ENCODE results near the gene LSP1.

The LSP1 gene

DNA sequence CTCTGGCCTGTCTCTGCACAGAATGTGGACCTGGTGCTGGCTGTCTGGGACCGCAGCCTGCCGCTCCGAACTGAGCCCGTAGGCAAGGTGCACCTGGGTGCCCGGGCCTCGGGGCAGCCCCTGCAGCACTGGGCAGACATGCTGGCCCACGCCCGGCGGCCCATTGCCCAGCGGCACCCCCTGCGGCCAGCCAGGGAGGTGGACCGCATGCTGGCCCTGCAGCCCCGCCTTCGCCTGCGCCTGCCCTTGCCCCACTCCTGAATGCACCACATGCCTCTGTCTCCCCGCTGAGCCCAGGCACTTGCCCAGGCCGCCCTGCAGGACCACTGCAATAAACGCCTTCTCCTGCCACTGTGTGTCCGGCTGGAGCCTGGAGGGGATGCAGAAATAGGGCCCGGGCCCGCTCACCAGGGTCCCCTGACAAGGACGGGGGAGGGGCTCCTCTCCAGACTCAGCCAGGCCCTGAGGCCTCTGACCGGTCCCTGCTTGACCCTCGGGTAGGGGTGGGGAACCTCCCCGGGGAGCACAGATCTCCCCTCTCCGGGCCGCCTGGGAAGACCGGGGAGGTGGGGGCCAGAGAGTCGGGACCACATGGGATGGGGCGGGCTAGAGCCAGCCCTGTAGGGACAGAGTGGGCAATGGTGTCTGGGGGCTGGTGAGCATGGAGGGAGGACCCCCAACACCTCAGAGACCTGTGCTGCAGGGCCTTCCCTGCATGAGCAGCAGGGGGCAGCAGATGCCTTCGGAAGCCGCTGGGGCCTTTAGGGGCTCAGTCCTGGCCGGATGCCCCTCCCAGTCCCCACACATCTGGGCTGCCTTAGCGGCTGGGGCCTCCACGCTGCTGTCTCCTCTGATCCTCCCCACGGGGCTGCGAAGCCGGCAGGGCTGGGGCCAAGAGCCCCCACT is 15.5 kb upstream of the LSP1 start:
- no peaks in the 10 kb centered on the region for H3K36me3 ChIP-seq (ENCODE audit: control insufficient read depth in 2 of 2, insufficient read depth in 2 of 2, low read length in 2 of 2)
- H3K27me3 ChIP-seq (ENCODE audit: control insufficient read depth in 2 of 2, insufficient read depth in 2 of 2, low read length in 2 of 2): peaks cover 0 to 2% of the 10 kb centered on the region in 2 donors
- H3K4me3 ChIP-seq (ENCODE audit: low read length in 2 of 2): no peak overlapping the region
- no peaks in the 10 kb centered on the region for H3K9me3 ChIP-seq (ENCODE audit: control insufficient read depth in 2 of 2, low read length in 2 of 2)
- H3K9ac ChIP-seq (ENCODE audit: low read depth in 1 of 2, low read length in 2 of 2): no peak overlapping the region
- H3K4me1 ChIP-seq (ENCODE audit: control insufficient read depth in 2 of 2, insufficient read depth in 2 of 2, low read length in 2 of 2): peaks cover 24 to 29% of the 10 kb centered on the region in 2 donors
- no peak overlapping the region for H3K27ac ChIP-seq (ENCODE audit: low read depth in 2 of 2, low read length in 2 of 2)

DNA sequence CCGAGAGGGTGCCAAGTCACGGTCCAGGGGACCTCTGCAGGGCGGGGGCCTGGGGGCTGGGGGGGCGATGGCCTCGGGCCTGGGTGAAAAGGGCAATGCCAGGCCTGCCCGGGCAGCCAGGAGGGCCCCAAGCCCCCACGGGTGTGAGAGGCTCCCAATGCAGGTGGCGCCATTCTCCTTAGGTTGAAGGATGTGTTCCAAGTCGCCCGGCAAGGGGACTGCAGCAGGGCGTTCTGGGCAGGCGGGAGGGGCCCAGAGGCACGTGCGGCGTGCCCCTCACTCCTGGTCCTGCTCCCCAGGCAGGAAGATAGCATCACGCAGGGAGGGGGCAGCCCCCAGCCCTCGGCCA is 14.8 kb upstream of the LSP1 start:
- H3K9ac ChIP-seq (ENCODE audit: low read depth in 1 of 2, low read length in 2 of 2): no peak overlapping the region
- H3K27ac ChIP-seq (ENCODE audit: low read depth in 2 of 2, low read length in 2 of 2): no peak overlapping the region
- no peak overlapping the region for H3K4me3 ChIP-seq (ENCODE audit: low read length in 2 of 2)
- no peaks in the 10 kb centered on the region for H3K36me3 ChIP-seq (ENCODE audit: control insufficient read depth in 2 of 2, insufficient read depth in 2 of 2, low read length in 2 of 2)
- peaks cover 0 to 2% of the 10 kb centered on the region in 2 donors for H3K27me3 ChIP-seq (ENCODE audit: control insufficient read depth in 2 of 2, insufficient read depth in 2 of 2, low read length in 2 of 2)
- H3K4me1 ChIP-seq (ENCODE audit: control insufficient read depth in 2 of 2, insufficient read depth in 2 of 2, low read length in 2 of 2): peaks cover 18 to 22% of the 10 kb centered on the region in 2 donors
- H3K9me3 ChIP-seq (ENCODE audit: control insufficient read depth in 2 of 2, low read length in 2 of 2): no peaks in the 10 kb centered on the region

DNA sequence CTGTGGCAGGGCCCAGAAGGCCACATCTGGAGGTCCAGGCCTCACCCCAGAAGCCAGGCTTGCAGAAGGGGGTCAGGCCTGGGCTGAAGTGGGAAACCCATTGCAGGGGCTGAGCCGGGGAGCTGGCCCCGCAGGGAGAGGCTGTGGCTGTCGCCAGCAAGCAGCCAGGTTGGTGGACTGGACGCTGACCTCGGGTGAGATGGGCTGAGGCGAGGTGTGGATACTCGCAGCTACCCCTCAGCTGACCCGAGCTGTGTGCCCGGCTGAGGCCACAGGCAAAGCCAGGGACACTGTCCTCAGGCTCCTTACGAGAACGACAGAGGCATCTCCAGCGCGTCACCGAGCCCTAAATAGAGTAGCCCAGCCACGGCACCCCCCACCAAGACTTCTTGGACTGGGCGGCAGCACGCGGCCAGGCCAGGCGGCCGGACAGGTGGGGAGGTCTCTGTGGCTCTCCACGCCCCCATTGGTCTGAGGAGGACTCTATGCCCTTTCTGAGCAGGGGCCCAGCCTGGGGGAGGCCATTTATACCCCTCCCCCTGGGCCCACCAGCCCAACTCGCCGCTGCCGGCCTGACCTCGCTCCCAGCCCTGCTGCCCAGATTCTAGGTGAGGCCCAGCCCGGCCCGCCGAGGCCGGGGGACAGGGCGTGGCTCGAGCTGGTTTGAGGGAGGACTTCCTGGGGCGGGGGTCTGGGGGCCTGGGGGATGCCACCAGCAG is 14.3 kb upstream of the LSP1 start, which contains the start of gene TNNI2:
Gene TNNI2 (plus strand): TSS at position 556 of the 719 bp plus-strand sequence. CDS start 716 bp downstream, outside the sequence.
- Histone ChIP-seq H3K4me1 (ENCODE audit: control insufficient read depth in 2 of 2, insufficient read depth in 2 of 2, low read length in 2 of 2) (peaks cover 12 to 17% of the 10 kb centered on the region in 2 donors), H3K27me3 (ENCODE audit: control insufficient read depth in 2 of 2, insufficient read depth in 2 of 2, low read length in 2 of 2) (peaks cover 0 to 2% of the 10 kb centered on the region in 2 donors), H3K4me3 (ENCODE audit: low read length in 2 of 2) (no peak within 1 kb of the TSS), H3K9me3 (ENCODE audit: control insufficient read depth in 2 of 2, low read length in 2 of 2) (no peaks in the 10 kb centered on the region), H3K9ac (ENCODE audit: low read depth in 1 of 2, low read length in 2 of 2) (no peak within 1 kb of the TSS), H3K36me3 (ENCODE audit: control insufficient read depth in 2 of 2, insufficient read depth in 2 of 2, low read length in 2 of 2) (no peaks in the 10 kb centered on the region), H3K27ac (ENCODE audit: low read depth in 2 of 2, low read length in 2 of 2) (no peak within 1 kb of the TSS)

DNA sequence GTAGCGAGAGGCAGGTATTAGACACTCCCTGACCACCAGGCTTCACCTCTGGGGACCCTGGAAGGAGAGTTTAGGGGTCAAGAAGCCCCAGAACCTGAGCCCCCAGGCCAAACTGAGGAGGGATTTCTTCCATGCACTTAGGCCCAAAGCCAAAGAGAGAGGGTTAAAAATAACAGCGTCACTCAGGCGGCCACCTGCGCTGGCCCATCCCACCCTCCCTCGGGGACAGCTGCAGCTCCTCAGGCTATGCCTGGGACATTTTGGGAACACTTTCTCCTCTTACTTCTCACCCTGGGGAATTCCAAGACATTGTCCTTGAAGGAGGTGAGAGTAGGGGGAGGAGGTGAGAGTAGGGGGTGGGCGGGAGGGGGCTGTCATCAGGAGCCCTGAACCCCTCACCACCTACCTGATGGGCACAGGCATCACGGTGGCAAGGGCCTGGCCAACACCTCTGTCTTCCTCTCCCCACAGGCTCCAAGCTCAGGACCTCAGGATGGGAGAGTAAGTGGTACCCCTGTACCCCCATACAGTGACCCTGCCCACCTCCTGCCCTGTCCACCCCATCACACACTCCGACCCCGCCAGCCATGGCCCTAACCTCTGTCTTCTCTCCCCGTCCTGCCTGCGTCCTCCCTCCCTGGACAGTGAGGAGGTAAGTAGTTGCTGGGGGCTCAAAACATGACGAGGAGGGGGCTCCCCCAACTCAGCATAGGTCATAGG is 13.5 kb upstream of the LSP1 start:
- no peak overlapping the region for H3K27ac ChIP-seq (ENCODE audit: low read depth in 2 of 2, low read length in 2 of 2)

DNA sequence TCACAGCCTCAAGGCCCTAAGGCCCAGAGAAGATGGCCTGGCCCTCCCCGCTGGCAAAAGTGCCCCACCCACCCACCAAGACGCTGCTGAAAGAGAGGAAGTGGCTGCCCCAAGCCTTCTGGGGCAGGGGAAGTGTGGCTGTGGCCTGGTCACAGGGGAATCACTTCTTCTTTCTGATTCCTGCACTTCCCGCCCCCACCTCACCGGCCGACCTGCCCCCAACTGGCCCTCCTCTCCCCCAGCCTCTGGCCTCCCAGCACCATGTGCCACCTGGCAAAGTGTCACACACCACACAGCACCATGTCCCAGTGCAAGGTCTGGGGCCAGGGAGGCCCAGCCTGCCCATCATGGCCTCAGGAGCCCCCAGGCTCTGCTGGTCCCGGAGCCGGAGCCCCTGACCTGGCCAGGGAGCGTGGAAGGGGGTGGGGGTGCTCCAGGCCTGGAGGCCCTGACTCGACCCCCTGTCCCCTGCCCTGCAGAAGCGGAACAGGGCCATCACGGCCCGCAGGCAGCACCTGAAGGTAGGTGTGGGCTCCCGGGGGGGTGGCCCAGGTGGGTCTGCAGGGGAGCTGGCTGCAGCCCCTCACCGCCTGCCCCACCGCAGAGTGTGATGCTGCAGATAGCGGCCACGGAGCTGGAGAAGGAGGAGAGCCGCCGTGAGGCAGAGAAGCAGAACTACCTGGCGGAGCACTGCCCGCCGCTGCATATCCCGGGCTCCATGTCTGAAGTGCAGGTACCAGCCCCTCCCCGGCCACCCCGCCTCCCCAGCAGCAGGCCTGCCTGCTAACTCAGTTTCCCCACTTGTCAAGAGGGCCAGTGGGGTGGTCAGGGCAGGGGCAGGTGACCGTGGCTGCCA is 12.7 kb upstream of the LSP1 start:
- H3K27me3 ChIP-seq (ENCODE audit: control insufficient read depth in 2 of 2, insufficient read depth in 2 of 2, low read length in 2 of 2): peaks cover 0 to 6% of the 10 kb centered on the region in 2 donors
- H3K4me1 ChIP-seq (ENCODE audit: control insufficient read depth in 2 of 2, insufficient read depth in 2 of 2, low read length in 2 of 2): peaks cover 4% of the 10 kb centered on the region in 2 donors
- no peak overlapping the region for H3K9ac ChIP-seq (ENCODE audit: low read depth in 1 of 2, low read length in 2 of 2)
- peak overlapping the region in 1 of 2 donors; percentile 48 for H3K27ac ChIP-seq (ENCODE audit: low read depth in 2 of 2, low read length in 2 of 2)
- H3K36me3 ChIP-seq (ENCODE audit: control insufficient read depth in 2 of 2, insufficient read depth in 2 of 2, low read length in 2 of 2): no peaks in the 10 kb centered on the region
- H3K9me3 ChIP-seq (ENCODE audit: control insufficient read depth in 2 of 2, low read length in 2 of 2): no peaks in the 10 kb centered on the region
- H3K4me3 ChIP-seq (ENCODE audit: low read length in 2 of 2): no peak overlapping the region

More for the DNA sequence above, 13.5 kb upstream of the LSP1 start:
- Histone ChIP-seq H3K9me3 (ENCODE audit: control insufficient read depth in 2 of 2, low read length in 2 of 2) (no peaks in the 10 kb centered on the region), H3K4me3 (ENCODE audit: low read length in 2 of 2) (no peak overlapping the region), H3K9ac (ENCODE audit: low read depth in 1 of 2, low read length in 2 of 2) (no peak overlapping the region), H3K4me1 (ENCODE audit: control insufficient read depth in 2 of 2, insufficient read depth in 2 of 2, low read length in 2 of 2) (peaks cover 9 to 10% of the 10 kb centered on the region in 2 donors), H3K27me3 (ENCODE audit: control insufficient read depth in 2 of 2, insufficient read depth in 2 of 2, low read length in 2 of 2) (peaks cover 0 to 2% of the 10 kb centered on the region in 2 donors), H3K36me3 (ENCODE audit: control insufficient read depth in 2 of 2, insufficient read depth in 2 of 2, low read length in 2 of 2) (no peaks in the 10 kb centered on the region)

DNA sequence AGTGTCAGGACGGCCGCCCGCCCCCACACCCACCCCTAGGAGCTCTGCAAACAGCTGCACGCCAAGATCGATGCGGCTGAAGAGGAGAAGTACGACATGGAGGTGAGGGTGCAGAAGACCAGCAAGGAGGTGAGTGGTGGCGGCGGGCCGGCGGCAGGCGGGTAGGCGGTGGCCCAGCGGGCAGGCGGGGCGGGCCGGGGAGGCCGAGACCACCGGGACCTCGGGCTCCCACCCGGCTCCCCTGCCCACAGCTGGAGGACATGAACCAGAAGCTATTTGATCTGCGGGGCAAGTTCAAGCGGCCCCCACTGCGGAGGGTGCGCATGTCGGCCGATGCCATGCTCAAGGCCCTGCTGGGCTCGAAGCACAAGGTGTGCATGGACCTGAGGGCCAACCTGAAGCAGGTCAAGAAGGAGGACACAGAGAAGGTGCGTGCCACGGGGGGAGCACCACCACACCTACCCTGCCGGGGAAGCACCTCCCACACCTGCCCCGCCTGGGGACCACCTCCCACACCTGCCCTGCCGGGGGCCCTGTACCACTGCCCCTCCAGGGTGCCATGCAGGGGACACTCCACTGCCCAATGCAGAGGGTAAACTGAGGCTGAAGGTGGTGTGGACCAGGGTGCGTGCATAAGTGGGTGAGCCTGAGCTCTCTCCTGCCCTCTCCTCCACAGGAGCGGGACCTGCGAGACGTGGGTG is 12.0 kb upstream of the LSP1 start:
- no peaks in the 10 kb centered on the region for H3K36me3 ChIP-seq (ENCODE audit: control insufficient read depth in 2 of 2, insufficient read depth in 2 of 2, low read length in 2 of 2)
- no peak overlapping the region for H3K4me3 ChIP-seq (ENCODE audit: low read length in 2 of 2)
- H3K4me1 ChIP-seq (ENCODE audit: control insufficient read depth in 2 of 2, insufficient read depth in 2 of 2, low read length in 2 of 2): peaks cover 2 to 4% of the 10 kb centered on the region in 2 donors
- peaks cover 0 to 6% of the 10 kb centered on the region in 2 donors for H3K27me3 ChIP-seq (ENCODE audit: control insufficient read depth in 2 of 2, insufficient read depth in 2 of 2, low read length in 2 of 2)
- H3K27ac ChIP-seq (ENCODE audit: low read depth in 2 of 2, low read length in 2 of 2): no peak overlapping the region
- H3K9ac ChIP-seq (ENCODE audit: low read depth in 1 of 2, low read length in 2 of 2): no peak overlapping the region
- H3K9me3 ChIP-seq (ENCODE audit: control insufficient read depth in 2 of 2, low read length in 2 of 2): no peaks in the 10 kb centered on the region

DNA sequence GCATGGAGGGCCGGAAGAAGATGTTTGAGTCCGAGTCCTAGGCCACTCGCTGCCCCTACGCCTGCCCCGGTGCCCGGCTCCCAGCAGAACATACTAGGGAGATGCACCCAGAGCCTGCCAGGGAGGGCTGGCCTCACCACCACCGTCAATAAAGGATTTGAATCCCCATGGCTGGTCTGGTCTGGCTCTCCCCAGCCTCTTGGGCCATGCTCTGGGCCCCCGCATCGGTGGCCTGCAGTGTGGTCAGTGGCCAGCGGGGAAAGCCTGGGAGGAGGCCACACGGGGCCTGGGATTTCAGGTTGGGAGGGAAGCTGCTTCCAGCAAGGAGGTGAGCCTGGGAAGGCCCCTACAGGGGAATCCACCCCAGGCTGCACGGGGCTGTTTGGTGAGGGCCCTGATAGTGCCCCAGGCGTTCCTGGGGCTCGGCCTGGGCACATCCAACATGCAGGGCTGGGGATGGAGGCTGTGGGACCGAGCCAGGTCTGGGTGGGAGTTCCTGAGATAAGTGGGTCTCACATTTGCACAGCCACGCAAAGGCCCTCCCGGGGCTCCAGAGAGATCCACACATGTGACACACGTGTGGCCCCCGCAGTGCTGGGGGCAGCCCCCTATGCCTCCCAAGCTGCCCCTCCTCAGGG is 11.3 kb upstream of the LSP1 start:
- peaks cover 2 to 4% of the 10 kb centered on the region in 2 donors for H3K4me1 ChIP-seq (ENCODE audit: control insufficient read depth in 2 of 2, insufficient read depth in 2 of 2, low read length in 2 of 2)
- H3K27me3 ChIP-seq (ENCODE audit: control insufficient read depth in 2 of 2, insufficient read depth in 2 of 2, low read length in 2 of 2): peaks cover 0 to 6% of the 10 kb centered on the region in 2 donors
- H3K4me3 ChIP-seq (ENCODE audit: low read length in 2 of 2): no peak overlapping the region
- no peaks in the 10 kb centered on the region for H3K36me3 ChIP-seq (ENCODE audit: control insufficient read depth in 2 of 2, insufficient read depth in 2 of 2, low read length in 2 of 2)
- no peak overlapping the region for H3K27ac ChIP-seq (ENCODE audit: low read depth in 2 of 2, low read length in 2 of 2)
- no peaks in the 10 kb centered on the region for H3K9me3 ChIP-seq (ENCODE audit: control insufficient read depth in 2 of 2, low read length in 2 of 2)
- H3K9ac ChIP-seq (ENCODE audit: low read depth in 1 of 2, low read length in 2 of 2): no peak overlapping the region

DNA sequence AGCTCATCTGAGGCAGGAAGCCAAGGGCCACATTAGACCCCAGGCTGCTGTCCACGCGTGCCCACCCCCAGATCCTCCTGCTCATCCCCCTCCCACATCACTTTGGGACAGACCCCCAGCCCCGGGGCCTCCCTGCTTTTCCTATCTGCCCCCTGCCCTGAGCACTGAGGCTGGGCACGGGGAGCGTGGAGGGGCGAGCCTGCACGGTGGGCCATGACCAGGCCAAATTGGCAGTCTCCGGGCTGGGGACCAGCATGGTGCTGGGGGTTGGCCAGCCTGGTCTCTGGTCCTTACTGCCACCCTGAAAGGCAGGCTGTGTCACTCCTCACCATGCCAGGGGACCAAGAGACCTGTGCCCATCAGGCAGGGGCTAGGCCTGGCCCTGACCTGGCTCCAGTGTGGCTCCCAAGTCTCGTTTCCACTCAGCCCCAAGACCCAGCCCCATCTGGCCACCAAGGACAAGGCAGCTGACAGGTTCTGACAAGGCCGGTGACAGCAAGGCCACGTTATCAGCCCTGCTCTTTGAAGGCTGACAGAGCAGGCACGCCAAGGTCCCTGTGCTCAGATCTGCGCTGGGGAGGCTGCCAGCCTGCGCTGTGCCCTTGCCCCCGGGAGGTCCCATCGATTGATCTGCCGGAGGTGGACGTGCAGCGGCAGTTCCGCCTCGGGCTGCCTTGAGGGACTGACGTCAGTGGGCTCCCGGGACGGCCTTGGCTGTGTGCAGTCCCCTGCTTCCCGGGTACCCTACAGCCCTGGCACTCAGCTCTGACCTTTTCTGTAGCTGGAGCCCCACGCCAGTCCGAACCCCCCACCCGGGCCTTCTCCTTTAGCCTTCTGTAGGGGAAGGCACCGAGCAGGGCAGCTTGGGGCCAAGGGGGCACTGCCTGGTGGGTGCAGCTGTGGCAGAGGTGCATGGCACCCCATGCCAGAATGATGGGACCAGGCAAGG is 10.5 kb upstream of the LSP1 start:
- H3K4me3 ChIP-seq (ENCODE audit: low read length in 2 of 2): no peak overlapping the region
- H3K27ac ChIP-seq (ENCODE audit: low read depth in 2 of 2, low read length in 2 of 2): no peak overlapping the region
- peaks cover 2 to 4% of the 10 kb centered on the region in 2 donors for H3K4me1 ChIP-seq (ENCODE audit: control insufficient read depth in 2 of 2, insufficient read depth in 2 of 2, low read length in 2 of 2)

More for the DNA sequence above, 10.5 kb upstream of the LSP1 start:
- Histone ChIP-seq H3K9me3 (ENCODE audit: control insufficient read depth in 2 of 2, low read length in 2 of 2) (no peaks in the 10 kb centered on the region), H3K9ac (ENCODE audit: low read depth in 1 of 2, low read length in 2 of 2) (no peak overlapping the region), H3K36me3 (ENCODE audit: control insufficient read depth in 2 of 2, insufficient read depth in 2 of 2, low read length in 2 of 2) (no peaks in the 10 kb centered on the region), H3K27me3 (ENCODE audit: control insufficient read depth in 2 of 2, insufficient read depth in 2 of 2, low read length in 2 of 2) (peaks cover 0 to 6% of the 10 kb centered on the region in 2 donors)

Data from mucosa of rectum (tissue), 2 donors.